ENCODE results near the gene PPARA.
A peak's percentile ranks its signal among the peaks of the same experiment; 100 is the strongest.

PPARA gene

GRCh38 chr22:46245511-46245910, 95.2 kb downstream of the PPARA start:
- TF ChIP-seq CTCF (IDR thresholded peaks at IDR 0.05; ENCODE audit: borderline replicate concordance, insufficient read depth, low read depth, low read length): no peak
- H3K4me3 ChIP-seq (ENCODE audit: low read depth, low read length): no peak overlapping the region

DNA sequence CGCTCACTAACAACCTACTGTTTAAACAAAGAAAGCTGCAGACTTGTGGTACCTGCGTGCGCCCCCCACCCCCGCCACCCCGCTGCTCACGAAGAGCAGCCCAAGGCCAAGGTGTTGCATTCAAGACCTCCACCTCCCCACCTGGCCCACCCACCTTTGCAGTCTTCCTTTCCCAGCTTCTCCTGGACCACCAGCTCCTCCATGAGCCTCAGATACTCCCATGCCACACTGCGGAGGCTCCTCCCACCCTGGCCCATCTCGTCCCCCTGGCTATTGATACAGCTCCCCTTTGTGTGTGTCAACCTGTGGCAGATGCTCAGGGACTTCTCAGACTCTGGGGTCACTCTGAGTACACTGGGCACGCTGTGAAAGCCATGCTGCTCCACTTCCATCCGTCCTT, 95.9 kb downstream of the PPARA start:
- no peak overlapping the region for H3K4me3 ChIP-seq (ENCODE audit: low read depth, low read length)
- TF ChIP-seq CTCF (IDR thresholded peaks at IDR 0.05; ENCODE audit: borderline replicate concordance, insufficient read depth, low read depth, low read length): no peak

DNA sequence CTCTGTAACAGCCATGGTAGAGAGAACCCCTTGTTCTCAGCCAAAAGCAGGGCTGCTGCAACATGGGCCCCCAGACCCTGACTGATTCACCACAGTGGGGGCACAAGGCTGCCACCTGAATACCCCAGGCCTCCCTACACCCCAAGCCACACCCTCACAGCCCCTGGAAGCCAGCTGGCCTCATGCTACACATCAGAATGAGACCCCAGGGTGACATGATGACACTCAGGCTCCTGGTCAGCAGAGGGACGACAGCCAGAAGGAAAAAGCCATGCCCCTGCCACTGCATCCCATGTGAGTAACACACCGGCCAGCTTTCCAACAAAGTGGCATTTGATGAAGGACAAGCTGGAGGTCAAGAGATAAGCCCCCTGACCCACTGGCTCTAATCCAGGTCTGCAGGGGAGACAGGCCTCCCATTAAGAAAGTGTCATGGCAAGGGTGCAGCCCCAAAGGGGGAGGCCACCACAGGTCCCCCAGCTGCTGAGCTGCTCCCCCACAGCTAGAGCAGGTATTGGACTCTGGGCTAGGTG, 97.2 kb downstream of the PPARA start:
- no peak overlapping the region for H3K4me3 ChIP-seq (ENCODE audit: low read depth, low read length)
- TF ChIP-seq CTCF (IDR thresholded peaks at IDR 0.05; ENCODE audit: borderline replicate concordance, insufficient read depth, low read depth, low read length): no peak

DNA sequence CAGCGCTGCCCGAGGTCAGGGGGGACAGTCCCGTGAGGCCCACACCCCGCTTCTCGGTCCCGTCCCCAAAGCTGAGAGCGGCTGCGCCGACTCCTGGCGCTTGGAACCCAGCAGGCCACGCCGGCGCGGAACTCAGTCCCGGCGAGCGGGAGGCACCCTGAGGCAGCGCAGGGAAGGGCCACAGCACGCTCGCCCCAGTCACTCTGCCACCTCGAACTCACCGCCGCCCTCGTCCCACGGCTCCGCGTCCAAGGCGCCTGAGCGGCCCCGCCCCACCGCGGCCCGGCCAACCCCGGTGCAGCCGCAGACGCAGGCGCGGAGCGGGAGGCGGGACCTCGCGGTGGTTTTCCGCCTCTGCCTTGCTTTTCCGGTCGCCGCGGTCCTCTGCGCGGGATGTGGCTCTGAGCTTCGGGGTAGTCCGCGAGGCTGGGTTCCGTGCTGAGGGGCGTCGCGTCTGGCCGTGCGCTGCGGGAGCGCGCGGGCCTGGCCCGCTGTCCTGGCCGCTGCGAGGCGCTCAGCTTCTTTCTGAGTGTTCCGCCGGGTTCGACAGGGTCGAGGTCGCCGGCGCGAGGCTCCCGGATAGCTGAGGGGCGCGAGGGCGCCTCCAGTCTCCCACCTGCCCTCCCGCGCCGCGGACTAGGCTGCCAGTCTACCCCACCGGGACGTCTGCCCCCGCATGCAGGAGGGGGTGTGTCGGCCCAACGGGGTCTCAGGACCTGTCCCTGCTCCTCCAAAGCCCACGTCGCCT, 99.9 kb downstream of the PPARA start, which contains the start of gene CDPF1:
TSS of gene CDPF1 (minus strand) at position 259 of the 748 bp plus-strand sequence. CDS start 2,009 bp downstream, outside the sequence.
- H3K4me3 ChIP-seq (ENCODE audit: low read depth, low read length): peak within 1 kb of the TSS; percentile 91
- no peak for TF ChIP-seq CTCF (IDR thresholded peaks at IDR 0.05; ENCODE audit: borderline replicate concordance, insufficient read depth, low read depth, low read length)

GRCh38 chr22:46250783-46251125, 100.4 kb downstream of the PPARA start:
- no peak for TF ChIP-seq CTCF (IDR thresholded peaks at IDR 0.05; ENCODE audit: borderline replicate concordance, insufficient read depth, low read depth, low read length)
- H3K4me3 ChIP-seq (ENCODE audit: low read depth, low read length): peak overlapping the region; percentile 91

DNA sequence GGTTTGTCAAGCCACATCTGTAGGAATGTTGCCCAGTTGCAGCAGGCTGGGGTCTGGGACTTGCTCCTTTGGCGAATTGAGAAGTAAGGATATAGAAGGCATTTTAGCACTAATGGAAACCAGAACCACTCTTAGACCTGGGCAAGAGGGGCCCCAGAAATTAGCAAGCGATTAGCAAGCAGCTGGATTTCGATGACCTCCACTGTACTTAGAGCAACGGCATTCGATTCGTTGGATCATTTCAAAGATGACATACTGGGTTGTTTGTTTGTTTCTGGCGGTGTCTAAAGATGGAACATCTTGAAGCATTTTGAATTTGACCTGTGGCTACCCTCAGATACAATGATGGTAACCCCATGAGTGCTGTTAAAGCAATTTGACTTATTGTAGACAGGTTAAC, 100.9 kb downstream of the PPARA start:
- H3K4me3 ChIP-seq (ENCODE audit: low read depth, low read length): peak overlapping the region; percentile 91
- no peak for TF ChIP-seq CTCF (IDR thresholded peaks at IDR 0.05; ENCODE audit: borderline replicate concordance, insufficient read depth, low read depth, low read length)

DNA sequence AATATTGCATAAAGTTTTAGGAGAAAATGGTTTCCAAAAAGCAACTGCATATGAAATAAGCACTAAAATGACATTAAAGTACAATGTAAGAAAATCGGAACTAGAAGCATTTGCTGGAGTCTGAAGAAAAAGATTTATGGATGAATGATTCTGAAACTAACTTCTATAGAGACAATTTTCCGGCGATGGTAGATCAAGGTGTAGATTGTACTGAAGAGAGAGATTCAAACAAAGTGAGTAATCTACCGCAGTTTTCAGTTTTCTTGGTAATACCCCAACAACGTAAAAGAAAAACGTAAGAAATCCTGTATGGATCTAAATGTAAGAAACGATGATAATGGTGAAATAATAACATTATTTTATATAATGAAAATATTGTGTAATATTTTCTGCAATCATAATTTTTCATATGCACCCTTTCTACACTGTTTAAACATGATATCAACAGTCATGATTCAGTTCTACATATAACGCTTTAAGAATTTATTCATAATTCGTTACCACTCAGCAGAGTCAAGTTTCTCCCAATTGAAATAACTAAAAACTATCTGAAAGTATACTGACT, 101.6 kb downstream of the PPARA start:
- TF ChIP-seq CTCF (IDR thresholded peaks at IDR 0.05; ENCODE audit: borderline replicate concordance, insufficient read depth, low read depth, low read length): no peak
- no peak overlapping the region for H3K4me3 ChIP-seq (ENCODE audit: low read depth, low read length)
